Measurements from ENCODE around the gene SHISA9. TPM values are rescaled to one million over a fixed set of nuclear protein-coding genes. Genes with fewer than 3 reads are reported as not detected.
A peak's percentile ranks its signal among the peaks of the same experiment; 100 is the strongest.
"Not testable (repeated sequence)": the region's sequence is repeated elsewhere in the genome, so short reads cannot be mapped to it uniquely, and the experiment has no call there.

Gene SHISA9
- not detected for total RNA-seq
- not detected for polyA plus RNA-seq
- 0 to 0.09 (median 0) reads per million in 6 experiments for total RNA-seq

DNA sequence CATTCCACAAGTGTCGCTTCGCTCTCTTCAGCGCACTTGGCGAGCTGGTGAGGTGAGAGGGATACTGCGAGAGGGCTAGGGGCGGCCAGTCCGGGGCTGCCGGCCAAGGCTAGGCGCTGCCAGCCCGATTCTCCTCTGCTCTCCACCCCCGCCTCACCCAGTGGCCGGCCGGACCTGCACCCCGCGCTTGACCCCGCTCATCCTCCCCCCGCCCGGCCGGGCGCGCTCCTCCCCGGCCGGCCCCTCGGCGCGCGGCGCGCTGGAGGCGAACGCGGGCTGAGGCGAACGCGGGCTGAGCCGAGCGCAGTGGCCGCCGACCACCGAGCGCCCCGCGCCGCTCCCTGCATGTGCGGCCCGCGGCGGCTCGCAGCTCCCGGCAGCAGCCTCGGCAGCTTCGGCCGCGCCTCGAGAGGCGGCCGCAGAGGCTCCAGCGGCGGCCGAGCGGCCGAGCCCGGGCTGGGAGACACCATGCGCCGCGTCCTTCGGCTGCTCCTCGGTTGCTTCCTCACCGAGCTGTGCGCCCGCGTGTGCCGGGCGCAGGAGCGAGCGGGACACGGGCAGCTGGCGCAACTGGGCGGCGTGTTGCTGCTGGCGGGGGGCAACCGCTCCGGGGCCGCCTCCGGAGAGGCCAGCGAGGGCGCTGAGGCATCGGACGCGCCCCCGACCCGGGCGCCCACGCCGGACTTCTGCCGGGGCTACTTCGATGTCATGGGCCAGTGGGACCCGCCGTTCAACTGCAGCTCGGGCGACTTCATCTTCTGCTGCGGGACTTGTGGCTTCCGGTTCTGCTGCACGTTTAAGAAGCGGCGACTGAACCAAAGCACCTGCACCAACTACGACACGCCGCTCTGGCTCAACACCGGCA is at the start of gene SHISA9:
Gene SHISA9, plus strand, starts transcription at position 2 of the 865 bp plus-strand sequence.
- Mint-ChIP-seq H3K9me3 (peaks cover 0 to 2% (median 0%) of the 10 kb centered on the region in 9 donors), H3K36me3 (no peaks in the 10 kb centered on the region), H3K4me3 (peak within 1 kb of the TSS in 2 of 10 donors; percentile 30 to 57), H3K4me1 (peaks cover 0 to 14% (median 4%) of the 10 kb centered on the region in 4 donors), H3K27ac (no peak within 1 kb of the TSS), H3K27me3 (peaks cover 20 to 67% (median 43%) of the 10 kb centered on the region in 5 donors)
- ATAC-seq (no peak), DNase-seq (no peak)
- POLR2A ChIA-PET, result no interaction called here

DNA sequence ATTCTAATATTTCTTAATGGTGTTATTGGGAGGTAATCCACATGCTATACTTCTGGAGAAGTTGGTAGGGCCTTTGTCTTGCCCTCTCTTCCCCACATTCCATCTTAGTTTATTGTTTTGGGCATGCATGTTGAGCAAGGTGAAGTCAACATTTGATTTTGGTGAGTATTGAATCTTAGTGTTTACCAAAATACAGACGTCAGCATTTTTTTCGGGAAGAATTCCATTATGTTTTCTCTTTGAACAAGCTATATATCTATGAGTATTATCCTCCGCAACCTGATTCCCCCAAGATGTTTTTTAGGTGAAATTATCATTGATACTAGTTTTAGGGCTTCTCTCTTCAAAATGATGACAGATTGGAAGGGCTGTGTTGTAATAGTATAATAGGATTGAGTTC is 47.4 kb upstream of the SHISA9 start:
- Mint-ChIP-seq H3K9me3 (peaks cover 2 to 21% (median 10%) of the 10 kb centered on the region in 9 donors), H3K36me3 (peaks cover 0 to 4% (median 0%) of the 10 kb centered on the region in 3 donors), H3K4me1 (no peaks in the 10 kb centered on the region), H3K27me3 (peaks cover 0 to 20% (median 5%) of the 10 kb centered on the region in 5 donors), H3K4me3 (no peak overlapping the region), H3K27ac (no peak overlapping the region)
- ATAC-seq (no peak), DNase-seq (no peak)
- POLR2A ChIA-PET, result no interaction called here

DNA sequence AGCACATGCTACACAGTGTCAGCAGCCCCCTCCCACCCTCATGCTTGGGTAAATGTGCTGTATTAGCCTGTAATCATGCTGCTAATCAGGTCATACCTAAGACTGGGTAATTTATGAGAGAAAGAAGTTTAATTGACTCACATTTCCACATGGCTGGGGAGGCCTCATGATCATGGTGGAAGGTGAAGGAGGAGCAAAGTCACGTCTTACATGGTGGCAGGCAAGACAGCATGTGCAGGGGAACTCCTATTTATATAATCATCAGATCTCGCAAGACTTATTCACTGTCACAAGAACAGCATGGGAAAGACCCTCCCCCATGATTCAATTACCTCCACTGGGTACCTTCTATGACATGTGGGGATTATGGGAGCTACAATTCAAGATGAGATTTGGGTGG is 44.0 kb upstream of the SHISA9 start:
- H3K4me1 Mint-ChIP-seq, POLR2A ChIA-PET, H3K27ac Mint-ChIP-seq, H3K4me3 Mint-ChIP-seq, ATAC-seq, H3K36me3 Mint-ChIP-seq, H3K27me3 Mint-ChIP-seq, DNase-seq: not testable (repeated sequence)
- H3K9me3 Mint-ChIP-seq, result peaks cover 2 to 21% (median 10%) of the 10 kb centered on the region in 9 donors

DNA sequence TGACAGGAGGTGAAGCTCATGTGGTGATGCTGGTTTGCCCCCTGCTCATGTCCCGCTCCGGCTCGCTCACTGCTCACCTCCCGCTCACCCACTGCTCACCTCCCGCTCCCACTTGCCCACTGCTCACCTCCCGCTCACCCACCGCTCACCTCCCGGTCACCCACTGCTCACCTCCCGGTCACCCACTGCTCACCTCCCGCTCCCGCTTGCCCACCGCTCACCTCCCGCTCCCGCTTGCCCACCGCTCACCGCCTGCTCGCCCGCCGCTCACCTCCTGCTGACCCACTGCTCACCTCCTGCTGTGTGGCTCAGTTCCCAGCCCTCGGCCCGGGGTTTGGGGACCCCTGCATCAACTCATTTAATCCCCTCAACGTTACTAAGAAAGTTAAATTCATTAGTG is 39.1 kb upstream of the SHISA9 start:
- Mint-ChIP-seq H3K36me3 (no peaks in the 10 kb centered on the region), H3K4me3 (no peak overlapping the region), H3K9me3 (peaks cover 0 to 5% (median 2%) of the 10 kb centered on the region in 9 donors), H3K27ac (no peak overlapping the region), H3K4me1 (no peaks in the 10 kb centered on the region), H3K27me3 (peaks cover 5 to 35% (median 13%) of the 10 kb centered on the region in 5 donors)
- POLR2A ChIA-PET, result no interaction called here
- ATAC-seq (no peak), DNase-seq (no peak)

GRCh38 chr16:12862941-12863340 is 38.5 kb upstream of the SHISA9 start:
- Mint-ChIP-seq H3K36me3 (no peaks in the 10 kb centered on the region), H3K9me3 (no peaks in the 10 kb centered on the region), H3K27me3 (peaks cover 5 to 35% (median 13%) of the 10 kb centered on the region in 5 donors), H3K27ac (no peak overlapping the region), H3K4me3 (no peak overlapping the region), H3K4me1 (no peaks in the 10 kb centered on the region)
- ATAC-seq (no peak), DNase-seq (no peak)
- POLR2A ChIA-PET, result no interaction called here

- no peak overlapping the region for H3K4me3 Mint-ChIP-seq
- DNase-seq, result no peak
- peaks cover 5 to 44% (median 26%) of the 10 kb centered on the region in 5 donors for H3K27me3 Mint-ChIP-seq
- H3K36me3 Mint-ChIP-seq, result no peaks in the 10 kb centered on the region
- POLR2A ChIA-PET, result no interaction called here
- peaks cover 0 to 2% (median 0%) of the 10 kb centered on the region in 4 donors for H3K4me1 Mint-ChIP-seq
- ATAC-seq, result no peak
- H3K9me3 Mint-ChIP-seq, result no peaks in the 10 kb centered on the region
- no peak overlapping the region for H3K27ac Mint-ChIP-seq
These were observed 34.3 kb upstream of the SHISA9 start for GRCh38 chr16:12866981-12867551.

DNA sequence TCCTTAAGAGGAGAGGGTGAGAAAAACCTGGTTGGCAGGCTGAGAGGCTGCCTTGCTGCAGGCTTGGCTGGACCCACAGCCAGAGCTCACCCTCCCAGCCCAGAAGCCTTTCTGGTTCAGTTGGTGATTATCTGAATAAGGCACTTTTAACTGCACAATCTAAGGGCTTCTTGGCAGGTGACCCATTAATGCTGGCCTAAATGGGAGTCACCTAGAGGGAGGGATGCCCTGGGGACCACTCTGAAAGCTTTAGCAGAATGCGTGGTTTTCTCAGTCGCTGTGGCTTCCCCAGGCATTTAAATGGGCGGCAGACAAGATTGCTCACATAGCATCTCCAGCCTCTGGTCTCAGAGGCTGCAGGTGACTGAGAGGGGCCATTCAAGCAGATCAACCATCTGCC is 33.2 kb upstream of the SHISA9 start:
- peaks cover 1 to 35% (median 22%) of the 10 kb centered on the region in 5 donors for H3K27me3 Mint-ChIP-seq
- DNase-seq, result no peak
- peaks cover 0 to 2% (median 0%) of the 10 kb centered on the region in 4 donors for H3K4me1 Mint-ChIP-seq
- no peak for ATAC-seq
- H3K4me3 Mint-ChIP-seq, result no peak overlapping the region
- H3K9me3 Mint-ChIP-seq, result no peaks in the 10 kb centered on the region
- POLR2A ChIA-PET, result no interaction called here
- H3K27ac Mint-ChIP-seq, result no peak overlapping the region
- H3K36me3 Mint-ChIP-seq, result no peaks in the 10 kb centered on the region

- Mint-ChIP-seq H3K9me3 (no peaks in the 10 kb centered on the region), H3K4me3 (no peak overlapping the region)
These were observed 32.6 kb upstream of the SHISA9 start for GRCh38 chr16:12868788-12869187.

DNA sequence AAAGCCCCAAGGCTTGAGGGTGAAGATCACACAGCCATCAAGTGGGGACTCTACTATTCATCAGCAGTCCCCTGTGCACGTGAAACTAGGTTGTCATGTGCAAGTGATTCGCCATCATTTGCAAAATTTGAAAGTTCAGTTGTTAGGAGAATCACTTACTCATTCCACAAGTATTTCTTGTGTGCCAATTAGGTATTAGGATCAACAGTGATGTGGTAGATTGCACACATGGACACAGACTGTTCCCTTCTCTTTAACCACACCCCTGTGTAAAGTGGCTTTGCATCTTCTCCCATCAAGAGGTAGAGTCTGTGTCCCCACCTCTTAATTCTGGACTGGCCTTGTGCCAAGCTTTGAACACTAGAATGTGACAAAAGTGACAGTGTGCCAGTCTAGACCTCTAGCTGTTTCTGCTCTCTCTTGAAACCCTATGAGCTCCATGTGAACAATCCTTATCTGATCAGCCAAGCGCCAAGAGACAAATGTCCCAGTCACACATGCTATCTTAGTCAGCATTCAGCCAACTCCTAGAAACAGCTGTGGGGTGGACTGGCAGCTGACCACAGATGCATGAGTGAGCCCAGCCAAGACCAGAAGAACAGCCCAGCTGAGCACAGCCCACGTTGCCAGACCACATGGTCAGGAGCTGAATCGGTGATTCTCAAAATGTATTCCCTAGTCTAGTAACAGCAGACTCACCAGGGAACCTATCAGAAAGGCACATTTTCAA is 31.5 kb upstream of the SHISA9 start:
- H3K9me3 Mint-ChIP-seq, result peaks cover 0 to 2% (median 0%) of the 10 kb centered on the region in 9 donors
- H3K27me3 Mint-ChIP-seq, result peaks cover 5 to 25% (median 19%) of the 10 kb centered on the region in 5 donors
- ATAC-seq (no peak), DNase-seq (no peak)
- H3K4me3 Mint-ChIP-seq, result no peak overlapping the region
- POLR2A ChIA-PET, result no interaction called here
- peaks cover 0 to 2% (median 0%) of the 10 kb centered on the region in 4 donors for H3K4me1 Mint-ChIP-seq
- H3K27ac Mint-ChIP-seq, result no peak overlapping the region
- H3K36me3 Mint-ChIP-seq, result no peaks in the 10 kb centered on the region

More at GRCh38 chr16:12868788-12869187, 32.6 kb upstream of the SHISA9 start:
- ATAC-seq (no peak), DNase-seq (no peak)
- Mint-ChIP-seq H3K27ac (peak overlapping the region in 1 of 10 donors; percentile 35), H3K36me3 (no peaks in the 10 kb centered on the region), H3K4me1 (peaks cover 0 to 2% (median 0%) of the 10 kb centered on the region in 4 donors), H3K27me3 (peaks cover 3 to 30% (median 22%) of the 10 kb centered on the region in 5 donors)
- POLR2A ChIA-PET, result no interaction called here

DNA sequence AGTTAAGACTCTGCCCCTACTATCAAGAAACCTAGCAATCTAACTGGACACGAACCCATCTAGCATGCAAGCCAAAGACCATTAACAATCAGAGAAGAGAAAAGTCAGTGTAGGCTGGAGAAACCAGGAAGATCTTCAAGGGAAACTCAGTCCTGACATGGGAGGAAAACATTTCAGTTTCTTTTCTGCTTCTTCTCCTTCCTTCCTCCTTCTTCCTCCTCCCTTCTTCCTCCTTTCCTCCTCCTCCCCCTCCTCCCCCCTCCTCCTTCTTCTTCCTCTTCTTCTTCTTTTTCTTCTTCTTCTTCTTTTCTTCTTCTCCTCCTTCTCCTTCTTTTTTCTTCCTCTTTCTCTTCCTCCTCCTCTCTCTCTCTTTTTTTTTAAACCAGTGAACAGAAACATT is 29.6 kb upstream of the SHISA9 start:
- Mint-ChIP-seq H3K4me1 (peaks cover 0 to 2% (median 0%) of the 10 kb centered on the region in 4 donors), H3K27me3 (peaks cover 4 to 20% (median 8%) of the 10 kb centered on the region in 5 donors), H3K4me3 (no peak overlapping the region), H3K27ac (peak overlapping the region in 1 of 10 donors; percentile 20), H3K9me3 (peaks cover 0 to 6% (median 0%) of the 10 kb centered on the region in 9 donors), H3K36me3 (no peaks in the 10 kb centered on the region)
- DNase-seq, result no peak
- POLR2A ChIA-PET, result no interaction called here
- ATAC-seq, result no peak

DNA sequence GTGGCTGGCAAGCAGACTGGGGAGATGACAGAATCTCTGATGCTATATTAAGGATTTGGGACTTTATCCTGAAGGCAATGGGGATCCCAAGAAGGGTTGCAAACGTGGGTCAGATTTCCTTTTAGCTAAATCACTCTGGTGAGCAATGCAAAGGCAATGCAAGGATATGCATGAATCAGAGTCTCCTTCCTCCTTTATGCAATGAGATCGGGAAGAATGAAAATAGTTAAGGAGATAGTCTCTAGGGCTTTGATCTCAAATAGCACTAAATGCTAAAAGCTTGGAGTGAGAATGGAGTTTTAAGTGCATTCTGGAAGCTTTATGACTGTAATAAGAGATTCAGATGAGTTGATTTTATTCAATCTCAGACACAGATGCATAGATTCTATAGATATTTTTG is 27.2 kb upstream of the SHISA9 start:
- Mint-ChIP-seq H3K27ac (no peak overlapping the region), H3K4me3 (no peak overlapping the region), H3K4me1 (peaks cover 0 to 2% (median 0%) of the 10 kb centered on the region in 4 donors), H3K9me3 (peaks cover 0 to 6% (median 0%) of the 10 kb centered on the region in 9 donors), H3K36me3 (no peaks in the 10 kb centered on the region), H3K27me3 (peaks cover 8 to 32% (median 18%) of the 10 kb centered on the region in 5 donors)
- POLR2A ChIA-PET, result no interaction called here
- DNase-seq (no peak), ATAC-seq (no peak)

DNA sequence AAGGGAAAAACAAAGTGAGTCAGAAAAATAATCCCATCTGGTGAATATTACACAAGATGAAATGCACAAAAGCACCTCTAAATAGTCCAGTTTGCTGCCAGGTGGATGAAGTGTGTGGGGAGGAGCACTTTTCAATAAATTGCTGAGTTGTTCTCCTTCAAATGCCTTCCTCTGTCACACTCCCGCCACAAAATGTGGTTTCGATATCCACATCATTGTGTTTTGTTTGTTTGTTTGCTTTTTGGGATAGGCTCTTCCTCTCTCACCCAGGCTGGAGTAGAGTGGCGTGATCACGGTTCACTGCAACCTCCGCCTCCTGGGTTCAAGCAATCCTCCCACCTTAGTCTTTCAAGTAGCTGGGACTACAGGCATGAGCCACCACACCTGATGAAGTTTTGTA is 24.6 kb upstream of the SHISA9 start:
- Mint-ChIP-seq H3K27ac (no peak overlapping the region), H3K9me3 (peaks cover 0 to 6% (median 0%) of the 10 kb centered on the region in 9 donors), H3K27me3 (peaks cover 9 to 25% (median 12%) of the 10 kb centered on the region in 5 donors), H3K4me1 (peaks cover 0 to 2% (median 0%) of the 10 kb centered on the region in 4 donors), H3K36me3 (no peaks in the 10 kb centered on the region), H3K4me3 (no peak overlapping the region)
- POLR2A ChIA-PET, result no interaction called here
- no peak for ATAC-seq
- DNase-seq, result no peak
